NK-92 treated with Interleukin-12 subunit alpha and Interleukin-12 subunit beta, amount 100 ng/mL, for 24 hours (cell line): ENCODE results near the gene PCNX4.

Experiments
- DNase-seq: peaks from one replicate; lab custom pipeline; 2025; lab: John Stamatoyannopoulos, UW

Gene PCNX4

DNA sequence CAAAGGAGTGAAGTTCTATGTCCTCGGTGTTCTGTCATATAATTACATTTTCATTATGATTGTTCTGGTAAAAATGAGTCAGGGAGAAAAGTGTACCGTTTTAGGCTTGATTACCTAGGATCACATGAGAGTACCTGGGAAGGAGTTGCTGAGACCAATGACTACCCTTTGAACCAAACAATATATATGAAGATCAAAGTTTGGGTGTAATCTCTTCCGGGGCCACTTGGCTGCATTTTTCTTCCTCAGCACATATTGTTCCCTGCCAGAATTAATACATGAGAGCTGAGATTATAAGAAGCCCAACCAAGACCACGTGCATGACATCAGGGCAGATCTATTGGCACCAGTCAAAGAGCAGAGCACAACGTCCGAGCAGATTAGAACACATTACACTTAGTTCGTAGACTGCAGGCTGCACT is 114.5 kb downstream of the PCNX4 start:
- DNase-seq, result no peak

DNA sequence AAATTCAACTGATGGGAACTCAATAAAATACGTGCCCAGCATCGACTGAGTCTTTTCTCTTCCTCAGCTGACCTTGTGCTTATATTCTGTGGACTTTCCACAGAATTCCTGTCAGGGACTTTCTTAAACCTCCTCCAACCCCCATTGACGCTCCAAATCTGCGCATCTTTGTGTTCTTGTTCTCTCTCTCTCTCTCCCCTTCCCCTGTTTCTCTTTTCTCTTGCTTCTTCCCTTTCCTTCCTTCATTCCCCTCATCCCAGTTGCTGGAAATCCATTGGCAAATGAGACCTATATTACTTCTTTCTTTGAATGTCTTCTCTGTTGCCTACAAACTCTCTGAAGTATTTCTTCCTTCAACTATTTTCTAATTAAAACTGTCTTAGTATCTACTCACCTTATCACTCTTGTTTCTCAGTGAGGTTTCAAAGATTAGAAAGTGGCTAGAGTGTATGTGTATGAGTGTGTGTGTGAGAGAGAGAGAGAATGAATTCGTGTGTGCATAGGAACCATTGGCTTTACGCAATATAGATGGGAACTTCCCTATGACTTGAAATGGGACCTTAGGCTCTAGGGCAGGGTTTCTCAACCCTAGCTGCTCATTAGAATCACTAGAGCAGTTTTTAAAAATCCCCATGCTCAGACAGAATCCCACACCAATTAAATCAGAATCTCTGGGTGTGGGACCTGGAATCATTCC is 115.3 kb downstream of the PCNX4 start:
- DNase-seq, result no peak

DNA sequence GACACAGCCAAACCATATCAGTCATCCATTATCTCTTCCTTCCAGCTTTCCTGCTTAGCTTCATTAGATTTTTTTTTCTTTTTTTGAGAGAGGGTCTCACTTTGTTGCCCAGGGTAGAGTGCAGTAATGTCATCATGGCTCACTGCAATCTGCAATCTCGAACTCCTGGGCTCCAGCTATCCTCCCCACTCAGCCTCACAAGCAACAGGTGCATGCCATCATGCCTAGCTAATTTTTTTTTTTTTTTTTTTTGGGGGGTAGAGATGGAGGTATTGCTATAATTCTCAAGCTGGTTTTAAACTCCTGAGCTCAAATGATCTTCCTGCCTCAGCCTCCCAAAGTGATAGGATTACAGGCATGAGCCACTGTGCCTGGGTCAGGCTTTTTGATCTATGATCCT is 119.0 kb downstream of the PCNX4 start:
- DNase-seq, result no peak

DNA sequence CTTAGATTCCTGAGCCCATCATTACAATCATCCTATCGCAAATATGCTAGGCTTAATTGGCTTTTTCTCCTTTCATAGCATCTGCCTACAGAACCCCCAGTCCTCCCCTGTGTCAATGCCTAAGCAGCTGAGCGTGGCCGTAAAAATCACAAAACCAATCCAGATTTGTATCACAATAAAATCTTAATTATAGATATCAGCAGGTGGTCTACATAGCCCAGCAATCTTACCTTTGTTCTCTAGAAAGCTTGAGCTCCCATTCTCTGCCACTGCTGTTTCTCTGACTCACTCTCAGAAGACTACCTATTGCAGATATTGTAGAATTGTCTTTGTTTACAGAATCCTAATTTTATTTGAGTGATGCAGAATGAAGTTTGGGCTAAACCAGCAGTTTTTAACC is 119.4 kb downstream of the PCNX4 start:
- no peak for DNase-seq

DNA sequence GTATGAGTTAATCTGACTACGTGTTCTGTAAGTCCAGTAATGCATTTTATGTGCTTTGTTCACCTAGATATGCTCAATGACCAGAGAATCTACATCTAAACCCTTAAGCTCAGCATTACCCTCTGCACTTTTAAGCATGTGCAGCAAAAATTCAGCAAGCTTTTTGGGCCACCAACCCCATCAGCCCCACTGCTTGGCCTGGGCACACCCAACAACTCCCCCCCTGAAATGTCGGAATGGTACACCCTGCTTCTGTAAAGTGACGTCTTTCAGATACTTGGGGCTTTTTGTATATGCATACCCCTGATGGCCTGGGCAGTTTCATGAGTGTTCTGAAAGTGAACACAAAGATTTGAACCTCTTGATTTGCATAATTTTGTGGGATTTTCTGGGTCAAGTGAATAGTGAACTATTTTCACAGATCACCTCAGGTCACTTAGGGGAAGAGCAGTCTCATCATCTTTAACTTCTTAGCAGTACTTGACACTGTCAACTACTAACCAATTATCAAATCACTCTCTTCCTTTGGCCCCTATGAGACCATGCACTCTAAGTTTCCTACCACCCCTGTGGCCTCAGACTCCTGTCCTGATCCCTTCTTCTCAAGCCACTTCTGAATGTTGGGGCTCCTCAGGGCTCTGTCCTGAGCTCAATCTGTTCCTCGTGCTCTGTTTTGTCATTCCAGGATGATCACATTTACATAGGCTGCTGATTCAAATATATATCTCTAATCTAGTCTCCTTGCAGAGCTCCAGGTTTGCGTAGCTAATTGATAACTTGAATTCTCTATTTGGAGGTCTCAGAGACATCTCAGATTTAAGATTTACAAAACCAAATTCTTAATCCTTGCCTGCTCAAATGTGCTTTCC is 121.0 kb downstream of the PCNX4 start:
- DNase-seq, result no peak

DNA sequence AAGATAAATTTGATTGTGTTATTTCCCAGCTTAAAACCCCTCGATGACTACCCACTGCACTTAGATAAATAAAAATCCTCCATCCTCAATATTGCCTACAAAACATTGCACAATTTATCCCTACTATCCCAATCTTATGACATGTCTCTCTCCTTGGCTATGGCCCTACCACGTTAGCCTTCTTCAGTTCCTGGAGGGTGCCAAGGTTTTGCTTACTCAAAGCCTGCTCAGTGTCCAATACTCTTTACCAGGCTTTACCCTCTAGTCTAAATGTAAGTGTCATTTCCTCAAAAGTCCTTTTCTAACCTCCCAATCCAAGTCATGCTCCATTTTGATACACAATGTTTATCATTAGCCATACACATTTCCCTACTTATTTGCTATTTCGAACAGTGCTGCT is 122.3 kb downstream of the PCNX4 start:
- no peak for DNase-seq

DNA sequence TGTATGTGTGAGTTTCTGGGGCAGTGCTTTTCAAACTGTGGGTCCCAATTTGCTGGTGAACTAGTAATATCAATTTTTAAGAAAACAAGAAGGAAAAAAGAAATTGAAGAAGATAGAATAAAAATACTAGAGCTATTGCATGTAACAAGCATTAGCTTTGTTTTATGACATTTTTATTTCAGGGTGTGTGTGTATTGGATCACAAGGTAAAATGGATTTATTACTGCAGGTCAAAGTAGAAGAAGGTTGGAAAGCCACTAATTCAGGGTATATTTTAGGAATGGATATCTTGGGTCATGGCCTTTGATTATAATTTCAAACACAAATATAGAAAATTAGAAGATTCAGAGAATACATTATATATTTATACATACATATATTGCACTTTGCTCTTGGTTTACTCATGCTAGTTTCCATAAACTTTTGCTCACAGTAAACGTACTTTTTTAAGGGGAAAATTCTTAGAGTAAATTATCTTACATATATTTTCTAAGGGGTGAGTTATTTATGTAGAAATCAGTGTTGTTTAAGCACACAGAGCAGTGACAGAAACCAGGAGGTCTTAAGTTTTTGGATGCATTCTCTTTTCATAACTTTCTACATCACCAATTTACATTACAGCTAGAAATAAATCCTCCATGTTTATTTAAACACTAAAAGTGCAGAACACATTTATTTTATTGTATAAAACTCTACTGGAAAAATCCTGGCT is 122.8 kb downstream of the PCNX4 start:
- DNase-seq, result no peak

DNA sequence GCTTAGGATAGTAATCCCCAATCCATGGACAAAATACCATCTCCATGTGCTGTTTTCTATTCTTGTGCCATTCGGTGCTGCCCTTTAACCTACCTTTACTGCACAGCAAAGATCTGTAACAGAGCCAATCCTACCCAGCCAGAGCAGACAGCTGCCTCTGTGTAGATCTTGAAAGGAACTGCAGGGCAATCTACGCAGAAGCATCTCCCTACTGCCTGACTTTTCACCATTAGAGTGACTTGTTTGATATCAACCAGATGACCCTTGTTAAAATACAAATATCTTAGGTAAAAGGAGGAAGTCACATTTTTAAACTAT is 123.4 kb downstream of the PCNX4 start:
- no peak for DNase-seq

DNA sequence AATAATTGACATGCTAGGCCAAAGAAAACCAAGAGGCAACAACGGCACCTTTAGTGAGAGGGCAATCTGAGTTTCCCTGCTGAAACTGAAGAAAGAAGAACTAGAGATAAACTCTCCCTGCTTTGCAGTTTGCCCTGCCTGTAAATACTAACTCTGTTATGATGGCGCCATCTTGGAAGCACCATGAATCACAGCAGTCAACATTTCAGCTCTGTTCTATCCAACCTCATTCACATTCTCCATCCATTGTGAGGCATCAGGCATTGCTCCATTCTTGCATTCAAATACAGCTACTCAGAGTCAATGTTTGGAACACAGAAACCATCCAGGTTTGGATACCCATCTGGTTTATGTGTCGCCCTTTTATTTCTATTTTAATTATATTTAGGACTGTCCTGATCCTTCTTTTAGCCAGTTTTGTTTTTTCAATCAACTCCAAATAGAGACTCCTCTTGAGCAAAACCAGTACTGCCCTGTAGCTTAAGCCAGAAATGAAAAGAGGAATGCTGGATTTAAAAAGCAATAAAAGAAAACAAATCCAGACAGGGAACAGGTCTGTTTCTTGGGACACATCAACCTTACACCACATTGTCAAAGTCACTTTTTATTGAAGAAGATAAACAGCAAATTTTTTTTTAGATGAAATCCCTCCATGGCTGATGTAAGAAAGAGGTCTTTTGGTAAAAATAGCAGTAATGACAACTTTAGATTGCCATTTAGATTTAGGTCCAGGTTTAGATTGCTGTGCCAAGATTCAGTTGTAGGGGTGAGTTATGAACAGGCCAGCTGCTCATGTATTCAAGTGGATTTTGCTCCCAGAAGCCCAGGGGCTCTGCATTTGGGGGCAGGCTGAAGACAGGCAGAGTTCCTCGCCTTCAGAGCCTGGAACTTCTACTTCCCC is 124.0 kb downstream of the PCNX4 start:
- DNase-seq, result no peak

DNA sequence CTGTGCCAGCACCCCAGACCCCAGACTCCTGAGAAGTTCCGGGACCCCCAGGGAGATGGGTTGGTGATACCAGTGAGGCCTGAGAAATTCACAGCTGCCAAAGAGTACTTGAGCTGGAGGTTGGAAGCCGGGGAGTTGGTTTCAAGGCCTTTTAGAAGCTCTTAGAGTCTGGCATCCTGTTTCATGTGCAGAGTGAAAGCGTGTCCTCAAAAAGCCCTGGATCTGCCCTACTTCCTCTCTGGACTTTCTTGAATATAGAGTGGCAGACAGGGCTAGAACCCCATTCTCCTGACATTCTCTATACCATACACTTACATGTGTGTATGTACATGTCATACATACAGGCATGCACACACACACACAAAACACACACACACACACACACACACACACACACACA is 126.0 kb downstream of the PCNX4 start:
- no peak for DNase-seq
